HuH-7.5 (cell line): ENCODE measurements around the gene BICDL2.

Source experiments
- DNase-seq: peaks from one replicate; pipeline ENCODE4 v3.0.0; 2011; ENCODE audit warnings: low spot score

BICDL2 gene

DNA sequence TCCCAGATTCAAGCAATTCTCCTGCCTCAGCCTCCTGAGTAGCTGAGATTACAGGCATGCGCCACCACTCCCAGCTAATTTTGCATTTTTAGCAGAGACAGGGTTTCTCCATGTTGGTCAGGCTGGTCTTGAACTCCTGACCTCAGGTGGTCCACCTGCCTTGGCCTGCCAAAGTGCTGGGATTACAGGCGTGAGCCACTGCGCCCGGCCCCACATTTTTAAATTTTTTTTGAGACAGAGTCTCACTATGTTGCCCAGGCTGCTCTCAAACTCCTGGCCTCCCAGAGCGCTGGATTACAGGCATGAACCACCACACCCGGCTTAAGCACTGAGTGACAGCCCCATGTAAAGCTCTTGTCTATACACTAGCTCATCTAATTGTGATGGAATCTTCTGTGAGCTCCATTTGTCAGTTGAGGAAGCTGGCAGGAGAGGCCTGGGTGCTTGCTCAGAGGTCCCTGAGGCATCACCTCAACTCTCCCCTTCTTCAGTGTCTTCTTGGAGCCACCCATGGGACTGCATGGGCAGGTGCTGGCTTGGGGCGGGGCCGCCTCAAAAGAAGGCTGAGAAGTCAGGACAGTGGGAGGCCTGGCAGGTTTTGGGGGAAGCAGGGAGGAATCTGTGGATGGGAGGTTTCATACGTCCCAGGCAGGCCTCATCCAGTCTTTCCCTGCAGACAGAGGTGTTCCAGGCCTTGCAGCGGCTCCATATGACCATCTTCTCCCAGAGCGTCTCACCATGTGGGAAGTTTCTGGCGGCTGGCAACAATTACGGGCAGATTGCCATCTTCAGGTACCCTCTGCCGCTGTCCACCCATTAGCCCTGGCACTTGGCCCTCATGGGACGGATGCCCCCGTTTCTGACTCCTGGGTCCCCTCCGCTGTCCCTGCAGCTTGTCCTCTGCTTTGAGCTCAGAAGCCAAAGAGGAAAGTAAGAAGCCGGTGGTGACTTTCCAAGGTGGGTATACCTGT lies 11.4 kb downstream of the BICDL2 start:
- no peak for DNase-seq

DNA sequence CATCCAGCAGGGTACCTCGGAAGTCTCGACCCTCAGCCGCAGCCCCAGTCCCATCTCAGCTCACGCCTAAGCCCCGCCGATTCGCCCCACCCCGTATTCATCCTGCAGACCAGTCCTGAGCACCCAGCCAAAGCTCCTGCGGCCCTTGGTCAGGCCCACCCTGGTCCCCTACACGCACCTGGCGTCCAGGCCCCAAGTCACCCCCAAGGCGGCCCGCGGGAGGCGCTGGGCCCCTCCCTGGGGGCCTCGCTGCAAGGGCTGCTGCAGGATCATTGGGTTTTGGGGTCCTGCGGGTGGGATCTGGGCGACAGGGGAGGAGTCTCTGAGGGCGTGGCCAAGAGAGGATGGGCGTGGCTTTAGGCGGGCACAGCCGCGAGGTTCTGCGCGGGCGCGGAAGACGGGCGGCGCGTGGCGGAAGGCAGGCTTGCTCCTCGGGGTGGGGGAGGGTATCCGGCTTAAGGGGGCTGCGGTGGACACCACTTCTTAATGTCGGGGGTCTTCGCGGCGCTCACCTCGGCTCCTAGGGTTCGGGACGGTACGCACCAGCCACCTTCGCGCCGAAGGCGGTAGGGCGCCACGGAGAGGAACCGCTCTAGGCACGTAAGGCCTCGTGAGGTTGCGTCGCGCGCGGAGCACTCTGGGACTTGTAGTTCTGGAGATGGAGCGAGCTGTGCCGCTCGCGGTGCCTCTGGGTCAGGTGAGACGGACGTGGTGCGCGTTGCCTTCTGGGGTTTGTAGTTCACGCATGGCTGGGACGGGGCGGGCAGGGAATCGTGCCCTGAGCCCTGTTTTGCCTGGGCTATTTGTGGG lies 12.9 kb downstream of the BICDL2 start, which contains the start of the genes HCFC1R1 and THOC6:
Gene HCFC1R1 (minus strand): TSS at position 274 of the 810 bp plus-strand sequence. CDS start 1 bp downstream, at position 273.
Gene THOC6 (plus strand): TSS at position 367 of the 810 bp plus-strand sequence. CDS start 292 bp downstream, at position 659.
- peak; percentile 91 for DNase-seq

DNA sequence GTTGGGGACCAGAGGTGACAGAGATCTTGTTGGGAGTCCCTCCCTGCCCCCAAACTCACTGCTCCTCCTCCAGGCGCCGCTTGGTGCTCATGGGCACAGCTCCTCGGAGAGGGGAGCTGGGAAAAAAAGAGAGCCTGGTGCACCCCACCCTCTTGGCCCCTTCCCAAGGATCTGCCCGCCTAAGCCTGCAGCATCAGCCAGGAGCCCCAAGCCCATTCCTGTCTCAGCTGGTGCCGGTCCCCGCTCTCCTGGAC lies 13.4 kb downstream of the BICDL2 start:
- DNase-seq, result no peak

DNA sequence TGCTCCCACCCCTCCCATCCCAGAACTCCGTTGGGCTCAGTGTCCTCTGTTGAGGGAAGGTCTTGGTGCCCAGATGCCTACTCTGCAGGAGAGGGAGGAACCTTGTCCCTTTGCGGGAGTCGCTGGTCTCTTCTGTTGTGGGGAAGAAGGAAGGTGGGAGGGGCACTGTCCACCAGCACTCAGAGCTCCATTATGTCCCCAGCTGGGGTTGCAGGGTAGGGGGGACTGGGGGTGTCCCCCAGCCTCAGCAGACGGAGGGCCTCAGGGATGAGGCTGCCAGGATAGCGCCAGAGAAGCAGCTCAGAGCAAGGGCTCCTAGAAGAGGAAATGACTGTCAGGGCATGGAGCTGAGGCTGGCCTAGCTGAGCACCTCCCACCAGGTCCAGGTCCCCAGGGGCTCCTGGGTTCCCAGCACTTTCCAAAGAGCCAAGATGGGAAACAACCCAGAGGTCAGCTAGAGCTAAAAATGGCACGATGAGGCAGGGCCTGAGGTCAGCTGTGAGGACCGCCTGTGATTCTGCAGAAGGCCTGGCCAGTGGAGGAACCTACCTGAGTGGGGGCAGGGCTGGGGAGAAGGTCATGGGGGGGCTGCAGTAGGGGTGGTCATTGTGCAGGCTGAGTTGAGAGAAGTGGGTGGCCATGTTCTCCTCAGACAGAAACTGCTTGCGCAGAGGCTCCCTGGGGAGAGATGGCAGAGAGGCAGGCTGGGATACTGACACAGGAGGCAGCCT lies 13.9 kb downstream of the BICDL2 start:
- no peak for DNase-seq

DNA sequence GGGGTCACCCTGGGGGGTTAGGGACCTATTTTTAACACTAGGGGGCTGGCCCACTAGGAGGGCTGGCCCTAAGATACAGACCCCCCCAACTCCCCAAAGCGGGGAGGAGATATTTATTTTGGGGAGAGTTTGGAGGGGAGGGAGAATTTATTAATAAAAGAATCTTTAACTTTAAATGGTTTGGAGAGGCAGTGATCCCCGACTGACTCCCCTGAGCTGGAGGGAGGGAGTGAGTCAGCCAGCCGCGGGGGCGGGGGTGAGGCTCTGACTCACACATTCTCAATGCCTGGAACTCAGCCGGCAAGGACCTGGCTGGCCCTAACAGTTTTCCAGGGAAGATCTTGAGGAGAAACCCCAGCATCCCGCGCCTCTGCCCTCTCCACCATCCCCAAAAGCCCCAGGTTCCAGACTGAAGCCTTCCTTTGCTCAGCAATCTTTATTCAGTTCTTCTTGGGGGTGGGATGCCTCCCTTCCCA lies 14.5 kb downstream of the BICDL2 start:
- no peak for DNase-seq

DNA sequence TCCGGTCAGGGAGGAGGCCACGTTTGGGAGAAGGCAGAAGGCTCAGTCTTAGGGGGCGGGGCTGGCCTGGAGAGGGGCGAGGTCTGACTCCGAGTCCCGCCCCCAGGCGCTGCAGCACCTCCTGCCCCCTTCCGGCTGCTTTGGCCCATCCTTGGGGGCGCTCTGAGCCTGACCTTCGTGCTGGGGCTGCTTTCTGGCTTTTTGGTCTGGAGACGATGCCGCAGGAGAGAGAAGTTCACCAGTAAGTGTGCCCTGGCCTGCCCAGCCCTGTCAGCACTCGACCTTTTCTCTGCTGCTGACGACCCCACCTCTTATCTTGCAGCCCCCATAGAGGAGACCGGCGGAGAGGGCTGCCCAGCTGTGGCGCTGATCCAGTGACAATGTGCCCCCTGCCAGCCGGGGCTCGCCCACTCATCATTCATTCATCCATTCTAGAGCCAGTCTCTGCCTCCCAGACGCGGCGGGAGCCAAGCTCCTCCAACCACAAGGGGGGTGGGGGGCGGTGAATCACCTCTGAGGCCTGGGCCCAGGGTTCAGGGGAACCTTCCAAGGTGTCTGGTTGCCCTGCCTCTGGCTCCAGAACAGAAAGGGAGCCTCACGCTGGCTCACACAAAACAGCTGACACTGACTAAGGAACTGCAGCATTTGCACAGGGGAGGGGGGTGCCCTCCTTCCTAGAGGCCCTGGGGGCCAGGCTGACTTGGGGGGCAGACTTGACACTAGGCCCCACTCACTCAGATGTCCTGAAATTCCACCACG lies 15.1 kb downstream of the BICDL2 start:
- peak; percentile 74 for DNase-seq

DNA sequence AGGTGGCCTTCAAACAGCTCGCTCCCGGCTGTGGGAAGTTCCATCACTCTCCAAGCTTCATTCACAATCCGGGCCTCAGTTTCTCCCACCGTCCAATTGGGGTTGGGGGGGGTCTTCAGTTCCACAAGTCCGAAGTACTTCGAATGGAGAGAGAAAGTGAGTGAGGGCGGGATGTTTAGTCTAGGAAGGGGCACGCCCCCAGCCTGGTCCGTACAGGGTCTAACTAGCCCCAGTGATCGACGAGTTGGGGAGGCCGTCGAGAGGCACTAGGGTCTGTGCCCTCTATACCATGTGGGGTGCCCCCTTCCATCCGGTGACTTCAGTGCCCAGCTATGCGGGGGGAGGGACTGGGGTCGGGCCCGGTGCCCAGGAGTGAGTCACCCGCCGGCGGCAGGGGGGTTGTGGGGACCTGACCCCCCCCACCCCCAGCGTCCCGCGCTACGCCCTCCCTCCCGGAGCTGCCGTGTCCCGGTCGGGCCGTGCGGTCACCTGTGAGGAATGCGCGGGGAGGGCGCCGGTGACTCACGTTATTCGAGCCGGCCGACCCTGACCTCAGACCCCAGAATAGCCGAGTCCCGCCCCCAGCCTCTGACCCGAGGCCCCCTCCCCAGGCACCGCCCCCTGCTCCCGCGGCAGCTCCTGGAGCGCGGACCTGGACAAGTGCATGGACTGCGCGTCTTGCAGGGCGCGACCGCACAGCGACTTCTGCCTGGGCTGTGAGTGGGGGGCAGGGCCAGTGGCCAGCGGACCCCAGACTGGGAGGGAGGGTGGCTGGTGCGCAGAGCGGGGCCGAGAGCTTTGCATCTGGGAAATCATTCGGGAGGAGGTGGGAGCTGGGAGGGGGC lies 15.9 kb downstream of the BICDL2 start:
- peak; percentile 67 for DNase-seq

DNA sequence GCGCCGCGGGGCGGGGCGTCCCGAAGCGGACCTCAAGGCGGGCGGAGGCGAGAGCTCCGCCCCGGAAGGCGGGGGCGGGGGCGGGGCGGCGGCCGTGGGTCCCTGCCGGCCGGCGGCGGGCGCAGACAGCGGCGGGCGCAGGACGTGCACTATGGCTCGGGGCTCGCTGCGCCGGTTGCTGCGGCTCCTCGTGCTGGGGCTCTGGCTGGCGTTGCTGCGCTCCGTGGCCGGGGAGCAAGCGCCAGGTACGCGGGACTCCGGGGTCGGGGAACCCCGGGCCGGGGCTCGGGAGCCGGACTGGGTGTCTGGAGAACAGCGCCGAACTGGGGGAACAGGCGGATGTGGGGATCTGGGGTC lies 16.5 kb downstream of the BICDL2 start, which contains the start of gene TNFRSF12A:
Gene TNFRSF12A (plus strand): TSS at position 122 of the 357 bp plus-strand sequence. CDS start 30 bp downstream, at position 152.
- peak; percentile 72 for DNase-seq

DNA sequence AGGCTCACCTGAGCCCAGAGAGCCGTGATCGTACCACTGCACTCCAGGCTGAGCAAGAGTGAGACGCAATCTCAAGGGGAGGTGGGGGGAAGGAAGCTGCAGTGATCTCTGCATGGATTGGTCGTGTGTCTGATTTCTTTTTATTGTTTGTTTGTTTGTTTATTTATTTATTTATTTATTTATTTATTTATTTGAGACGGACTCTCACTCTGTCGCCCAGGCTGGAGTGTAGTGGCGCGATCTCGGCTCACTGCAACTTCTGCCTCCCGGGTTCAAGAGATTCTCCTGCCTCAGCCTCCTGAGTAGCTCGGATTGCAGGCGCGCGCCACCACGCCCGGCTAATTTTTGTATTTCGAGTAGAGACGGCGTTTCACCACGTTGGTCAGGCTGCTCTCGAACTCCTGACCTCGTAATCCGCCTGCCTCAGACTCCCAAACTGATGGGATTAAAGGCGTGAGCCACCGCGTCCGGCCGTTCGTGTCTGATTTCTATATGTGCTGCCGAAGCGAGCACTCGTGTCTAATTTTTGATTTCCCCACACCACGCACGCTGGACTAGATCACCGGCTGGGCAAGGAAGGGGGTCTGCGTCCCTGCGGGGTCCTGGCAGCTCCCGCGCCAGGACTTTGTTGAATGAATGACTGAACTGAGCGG lies 17.0 kb downstream of the BICDL2 start:
- no peak for DNase-seq

DNA sequence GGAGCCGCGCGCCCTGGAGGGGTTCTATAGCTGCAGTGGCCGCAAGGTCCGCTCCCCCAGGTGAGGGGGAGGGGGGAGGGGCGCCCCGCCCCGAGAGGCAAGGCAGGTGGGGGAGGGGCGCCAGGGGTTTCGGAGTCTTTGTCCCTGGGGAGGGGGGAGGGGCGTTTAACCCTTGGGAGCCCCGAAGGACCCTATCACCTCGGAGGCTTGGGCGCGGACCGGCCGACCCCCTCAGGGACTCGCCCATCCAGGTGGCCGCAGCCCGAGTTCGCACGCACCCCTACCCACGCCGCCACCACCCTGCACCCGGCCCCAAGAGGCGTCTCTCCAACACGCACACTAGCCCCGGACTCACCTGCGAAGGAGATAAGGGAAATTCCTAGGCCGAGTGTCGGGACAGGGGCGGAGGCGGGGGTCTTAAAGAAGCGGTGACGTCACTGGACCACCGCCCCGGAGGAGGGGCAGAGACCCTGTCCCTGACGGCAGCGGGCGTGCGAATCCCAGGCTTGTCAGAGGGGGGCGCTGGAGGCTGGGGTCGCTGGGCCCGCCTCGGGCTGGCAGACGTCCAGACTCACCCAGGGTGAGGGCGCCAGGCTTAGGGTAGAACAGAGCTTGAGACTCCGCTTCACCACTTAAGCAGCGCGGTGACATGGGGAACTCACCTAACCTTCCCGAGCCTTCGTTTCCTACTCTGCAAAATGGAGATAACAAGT lies 18.8 kb downstream of the BICDL2 start, which contains the start of gene CLDN6:
Gene CLDN6 (minus strand): TSS at position 390 of the 713 bp plus-strand sequence. CDS start 2,162 bp downstream, outside the sequence.
- peak; percentile 61 for DNase-seq

DNA sequence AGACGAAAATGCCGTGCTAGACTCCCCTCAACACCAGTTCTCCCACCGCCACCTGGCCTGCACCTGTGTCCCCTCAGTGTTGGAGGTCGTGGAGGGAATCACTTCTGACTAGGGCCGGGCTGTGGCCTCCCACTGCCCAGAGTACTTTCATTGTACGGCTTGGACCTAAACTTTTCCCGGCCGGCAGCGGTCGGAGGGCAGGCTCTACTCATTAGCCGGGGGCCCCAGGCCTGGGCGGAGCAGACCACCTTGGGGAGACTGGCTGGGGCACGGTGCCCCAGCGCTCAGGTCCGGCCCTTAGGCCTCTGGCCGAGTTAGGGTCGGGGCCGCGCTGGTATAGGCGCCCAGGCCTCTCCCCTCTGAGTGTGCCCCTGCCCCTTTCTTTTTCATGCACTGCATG lies 19.4 kb downstream of the BICDL2 start:
- DNase-seq, result no peak

DNA sequence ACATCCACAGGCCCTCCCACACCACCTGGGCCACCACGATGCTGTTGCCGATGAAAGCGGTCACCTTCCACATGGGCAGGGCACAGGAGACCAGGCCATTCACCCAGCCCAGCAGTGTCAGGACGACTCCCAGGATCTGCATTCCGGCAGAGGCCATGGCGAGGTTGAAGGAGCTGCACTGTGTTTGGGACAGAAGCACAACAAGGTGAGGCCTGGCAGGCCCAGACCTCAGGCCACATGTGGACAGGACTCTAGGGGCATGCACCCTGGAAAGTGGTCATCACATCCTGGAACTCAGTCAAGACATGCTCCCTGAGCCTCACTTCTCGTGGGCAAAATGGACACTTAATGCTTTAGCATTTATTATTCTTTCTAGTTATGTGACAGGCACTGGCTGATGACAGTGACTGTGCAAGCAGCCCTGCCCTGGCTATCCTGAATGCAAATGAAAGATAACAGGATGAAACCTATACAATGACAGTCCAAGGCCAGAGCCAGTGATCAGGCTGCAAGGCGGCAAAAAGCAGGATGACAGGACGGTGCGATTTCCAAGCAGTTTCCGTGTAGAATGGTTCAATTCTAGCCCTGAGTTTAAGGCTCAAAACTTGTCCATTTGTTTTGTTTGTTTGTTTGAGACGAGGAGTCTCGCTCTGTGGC lies 20.8 kb downstream of the BICDL2 start:
- DNase-seq, result no peak

DNA sequence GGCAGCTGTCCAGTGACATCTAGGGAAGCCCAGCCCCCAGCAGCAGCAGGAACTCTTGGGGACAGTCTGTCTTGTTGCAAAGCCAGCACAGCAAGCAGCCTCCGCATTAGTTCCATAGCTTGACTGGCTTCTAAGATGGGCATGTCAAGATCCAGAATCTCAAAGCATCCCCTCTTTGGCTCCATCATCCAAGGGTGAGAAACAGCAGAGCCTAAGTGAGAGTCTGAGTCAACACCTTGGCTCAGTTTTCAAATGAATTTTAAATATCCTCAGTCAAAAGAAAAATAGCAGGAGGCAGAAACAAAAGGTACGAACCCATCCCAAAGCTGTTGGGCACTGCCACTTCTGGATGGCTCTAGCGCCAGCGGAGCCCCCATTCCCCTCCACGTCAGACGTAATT lies 21.8 kb downstream of the BICDL2 start:
- no peak for DNase-seq

DNA sequence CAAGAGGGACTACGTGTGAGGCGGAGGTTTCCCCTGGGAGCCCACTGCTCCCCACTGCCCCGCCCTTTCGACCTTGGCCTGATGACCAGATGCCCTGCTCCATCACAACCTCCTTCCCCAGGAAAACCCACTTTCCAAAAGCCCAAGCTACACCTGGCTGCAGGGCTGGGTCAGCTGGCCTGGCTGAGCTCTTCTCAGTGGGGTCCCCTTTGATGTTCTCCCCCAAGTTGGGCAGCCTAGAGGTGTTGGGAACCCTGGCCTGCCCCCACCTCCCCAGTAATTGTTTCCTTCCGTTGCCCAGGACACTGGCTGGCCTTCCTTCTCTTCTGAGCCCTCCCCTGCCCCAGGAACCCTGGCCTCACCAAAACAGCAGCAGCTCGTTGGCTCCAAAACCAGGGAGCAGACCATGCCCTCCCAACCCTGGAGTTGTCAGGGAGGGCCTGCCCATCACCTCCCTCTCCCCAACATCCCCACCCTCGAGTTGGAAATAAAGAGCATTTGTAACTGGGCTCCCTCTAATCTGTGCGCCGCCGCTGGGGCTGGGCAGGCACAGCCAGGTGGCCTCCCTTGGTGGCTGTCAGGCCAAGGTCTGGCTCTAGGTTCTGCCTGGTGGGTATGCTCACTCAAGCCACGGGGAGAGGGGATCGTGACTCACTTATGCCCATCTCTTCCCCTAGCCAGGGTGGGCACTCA lies 22.6 kb downstream of the BICDL2 start:
- DNase-seq, result no peak

DNA sequence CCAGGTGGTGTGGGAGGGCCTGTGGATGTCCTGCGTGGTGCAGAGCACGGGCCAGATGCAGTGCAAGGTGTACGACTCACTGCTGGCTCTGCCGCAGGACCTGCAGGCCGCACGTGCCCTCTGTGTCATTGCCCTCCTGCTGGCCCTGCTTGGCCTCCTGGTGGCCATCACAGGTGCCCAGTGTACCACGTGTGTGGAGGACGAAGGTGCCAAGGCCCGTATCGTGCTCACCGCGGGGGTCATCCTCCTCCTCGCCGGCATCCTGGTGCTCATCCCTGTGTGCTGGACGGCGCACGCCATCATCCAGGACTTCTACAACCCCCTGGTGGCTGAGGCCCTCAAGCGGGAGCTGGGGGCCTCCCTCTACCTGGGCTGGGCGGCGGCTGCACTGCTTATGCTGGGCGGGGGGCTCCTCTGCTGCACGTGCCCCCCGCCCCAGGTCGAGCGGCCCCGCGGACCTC lies 23.2 kb downstream of the BICDL2 start:
- no peak for DNase-seq

DNA sequence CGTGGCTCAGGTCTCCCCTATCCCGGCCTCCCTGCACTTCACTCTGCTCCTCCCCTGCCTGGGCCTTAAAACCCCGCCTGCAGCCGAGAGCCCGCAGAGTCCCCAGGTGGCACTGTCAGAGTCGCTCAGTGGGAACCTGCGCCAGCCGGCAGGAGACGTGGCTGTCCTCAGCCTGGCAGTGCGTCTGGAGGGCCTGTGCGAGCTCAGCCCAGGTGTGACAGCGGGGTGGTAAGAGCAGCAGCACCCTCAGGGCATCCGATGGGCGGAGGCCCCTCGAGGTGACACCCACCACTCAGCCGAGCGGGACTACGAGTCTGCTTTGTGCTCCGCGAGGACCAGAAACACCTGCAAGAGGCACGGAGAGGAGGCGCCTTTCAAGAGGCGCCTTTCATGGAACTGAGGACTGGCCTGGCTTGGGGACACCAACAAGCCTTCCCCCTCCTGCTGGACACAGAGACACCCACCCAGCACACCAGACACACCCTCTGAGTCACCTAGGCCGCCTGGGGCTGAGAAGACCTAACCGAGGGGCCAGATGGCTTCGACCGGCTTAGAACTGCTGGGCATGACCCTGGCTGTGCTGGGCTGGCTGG lies 23.8 kb downstream of the BICDL2 start, which contains the start of gene CLDN9:
Gene CLDN9 (plus strand): TSS at position 96 of the 593 bp plus-strand sequence. CDS start 440 bp downstream, at position 536.
- DNase-seq, result no peak

DNA sequence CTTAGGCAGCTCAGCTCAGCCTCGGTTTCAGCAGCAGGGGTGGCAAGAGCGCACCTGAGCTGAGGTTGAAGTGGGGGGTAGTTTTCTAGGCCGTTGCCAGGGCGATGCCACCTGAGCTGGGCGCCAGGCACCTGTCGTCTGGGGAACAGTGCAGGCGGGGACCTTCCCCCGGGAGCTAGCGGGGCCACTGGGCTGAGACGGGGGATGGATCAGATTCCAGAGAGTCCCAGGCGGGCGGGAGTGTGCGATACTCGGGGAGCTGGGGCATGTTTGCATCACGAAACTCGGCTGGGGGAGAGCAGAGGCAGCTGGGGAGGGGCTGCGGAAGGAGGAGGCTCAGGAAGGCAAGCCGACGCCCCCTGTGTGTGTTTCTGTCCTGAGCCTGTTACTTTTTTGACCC lies 24.5 kb downstream of the BICDL2 start:
- DNase-seq, result no peak
